HG03066 (cell line): Measurements from ENCODE around the gene BLOC1S6.

ENCODE experiments used
- ATAC-seq: cut with Tn5 transposase; IDR thresholded peaks from one replicate; pipeline ENCODE4 v1.9.1; 2021; ENCODE audit warnings: low read depth; ENCODE audit not compliant: unreplicated experiment

Gene BLOC1S6

DNA sequence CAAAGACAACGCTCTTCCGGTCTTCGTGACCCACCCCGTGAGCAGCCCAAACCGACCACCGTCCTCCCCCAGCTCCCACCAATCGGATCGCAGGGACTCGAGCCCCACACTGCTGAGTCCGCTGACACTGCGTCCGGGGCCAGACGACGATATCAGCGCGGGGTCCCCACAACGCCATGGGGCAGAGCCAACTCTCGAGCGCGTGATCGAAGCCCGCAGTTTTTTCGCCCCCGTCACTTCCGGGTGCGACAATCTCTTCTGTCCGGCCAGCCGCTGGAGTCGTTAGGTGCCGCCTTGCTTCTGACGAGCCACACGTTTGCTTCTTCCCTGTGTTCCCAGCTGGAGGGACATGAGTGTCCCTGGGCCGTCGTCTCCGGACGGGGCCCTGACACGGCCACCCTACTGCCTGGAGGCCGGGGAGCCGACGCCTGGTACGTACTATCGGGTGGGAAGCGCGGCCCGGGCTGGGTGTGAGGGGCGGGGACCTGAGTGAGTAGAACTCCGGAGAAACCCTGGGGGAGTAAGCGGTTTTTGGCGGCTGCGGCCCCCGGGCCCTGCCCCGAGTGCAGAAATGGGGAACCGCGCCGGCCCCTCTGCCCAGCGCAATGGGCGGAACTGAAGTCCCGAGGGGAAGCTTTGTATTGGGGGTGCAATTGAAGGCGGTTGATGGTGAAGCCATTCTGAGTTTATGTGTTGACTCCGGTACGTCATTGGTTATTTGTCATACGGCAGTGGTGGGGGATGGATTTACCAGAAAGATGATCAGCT is at the start of gene BLOC1S6:
TSS of gene BLOC1S6 (plus strand) at position 285 of the 768 bp plus-strand sequence. CDS start at position 350, 65 bp downstream.
- peak; percentile 75 for ATAC-seq

GRCh38 chr15:45539680-45540079 is 47.5 kb upstream of the BLOC1S6 start:
- no peak for ATAC-seq

DNA sequence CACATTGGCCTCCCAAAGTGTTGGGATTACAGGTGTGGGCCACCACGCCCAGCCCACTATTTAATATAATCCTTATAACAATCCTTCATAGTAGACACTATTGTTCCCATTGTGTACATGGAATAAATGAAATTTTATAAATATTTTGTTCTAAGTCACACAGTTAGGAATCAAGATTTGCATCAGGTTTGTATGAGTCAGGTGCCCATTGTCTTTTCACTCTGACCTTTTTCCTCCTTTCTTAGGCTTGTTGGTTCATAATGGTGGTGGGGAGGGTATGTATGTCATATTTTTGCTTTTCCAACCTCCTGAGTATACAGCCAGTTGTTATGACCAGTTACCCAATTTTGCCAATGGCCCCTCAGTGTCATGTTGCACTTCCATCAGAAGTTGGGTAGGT is 46.6 kb upstream of the BLOC1S6 start:
- ATAC-seq = no peak

- ATAC-seq = no peak
Measured at GRCh38 chr15:45543051-45543450, 44.1 kb upstream of the BLOC1S6 start.

- ATAC-seq = peak; percentile 81
Measured at GRCh38 chr15:45544266-45545023, 42.7 kb upstream of the BLOC1S6 start.

DNA sequence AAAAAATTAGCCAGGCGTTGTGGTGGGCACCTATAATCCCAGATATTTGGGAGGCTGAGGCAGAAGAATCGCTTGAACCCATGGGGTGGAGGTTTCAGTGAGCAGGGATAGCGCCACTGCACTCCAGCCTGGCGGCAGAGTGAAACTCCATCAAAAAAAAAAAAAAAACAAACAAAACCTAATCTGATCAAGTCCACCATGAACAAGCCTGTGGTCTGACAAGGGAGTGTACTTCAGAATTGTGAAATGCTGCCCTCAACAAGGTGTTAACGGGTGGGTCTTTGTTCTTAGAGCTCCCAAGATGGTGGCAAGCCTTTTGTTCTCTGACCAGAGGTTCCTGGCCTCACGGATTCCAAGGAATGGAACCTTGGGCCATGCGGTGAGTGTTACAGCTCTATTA is 40.4 kb upstream of the BLOC1S6 start:
- ATAC-seq = no peak

GRCh38 chr15:45548753-45549520 is 38.2 kb upstream of the BLOC1S6 start:
- ATAC-seq = no peak

- ATAC-seq = no peak
Measured at GRCh38 chr15:45549541-45550220, 37.5 kb upstream of the BLOC1S6 start.

DNA sequence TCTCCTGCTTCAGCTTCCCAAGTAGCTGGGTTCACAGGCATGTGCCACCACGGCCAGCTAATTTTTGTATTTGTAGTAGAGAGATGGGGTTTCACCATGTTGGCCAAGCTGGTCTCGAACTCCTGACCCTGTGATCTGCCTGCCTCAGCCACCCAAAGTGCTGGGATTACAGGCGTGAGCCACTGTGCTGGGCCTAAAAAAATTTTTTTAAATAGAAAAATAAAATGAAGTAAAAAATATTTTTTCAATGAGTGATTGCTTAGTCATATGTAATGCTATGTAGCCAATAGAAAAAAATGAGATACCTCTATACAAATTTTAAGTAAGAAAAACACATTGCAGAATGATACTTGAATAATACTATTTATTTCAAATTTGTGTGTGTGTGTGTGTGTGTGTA is 36.7 kb upstream of the BLOC1S6 start:
- no peak for ATAC-seq

DNA sequence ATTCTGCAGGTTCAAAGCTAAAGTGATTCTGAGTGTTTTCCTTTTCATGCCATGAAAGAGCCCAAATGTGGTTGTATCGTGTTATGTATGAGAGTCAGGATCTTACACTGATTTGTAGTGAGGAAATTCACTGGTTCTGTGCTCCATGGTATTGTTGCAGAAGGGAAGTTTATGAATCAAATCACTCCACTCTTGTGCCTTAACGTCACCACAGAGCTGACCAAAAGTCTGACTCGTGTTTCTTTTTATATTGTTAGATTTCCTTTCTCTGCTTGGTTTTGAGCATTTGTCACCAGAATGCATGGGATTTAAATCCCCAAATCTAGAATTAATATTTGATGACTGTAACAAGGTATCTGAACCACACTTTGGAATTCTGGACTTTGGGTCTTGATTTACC is 35.5 kb upstream of the BLOC1S6 start:
- ATAC-seq = no peak

GRCh38 chr15:45555934-45556608 is 31.1 kb upstream of the BLOC1S6 start:
- no peak for ATAC-seq

GRCh38 chr15:45572617-45573016 is 14.6 kb upstream of the BLOC1S6 start:
- no peak for ATAC-seq

DNA sequence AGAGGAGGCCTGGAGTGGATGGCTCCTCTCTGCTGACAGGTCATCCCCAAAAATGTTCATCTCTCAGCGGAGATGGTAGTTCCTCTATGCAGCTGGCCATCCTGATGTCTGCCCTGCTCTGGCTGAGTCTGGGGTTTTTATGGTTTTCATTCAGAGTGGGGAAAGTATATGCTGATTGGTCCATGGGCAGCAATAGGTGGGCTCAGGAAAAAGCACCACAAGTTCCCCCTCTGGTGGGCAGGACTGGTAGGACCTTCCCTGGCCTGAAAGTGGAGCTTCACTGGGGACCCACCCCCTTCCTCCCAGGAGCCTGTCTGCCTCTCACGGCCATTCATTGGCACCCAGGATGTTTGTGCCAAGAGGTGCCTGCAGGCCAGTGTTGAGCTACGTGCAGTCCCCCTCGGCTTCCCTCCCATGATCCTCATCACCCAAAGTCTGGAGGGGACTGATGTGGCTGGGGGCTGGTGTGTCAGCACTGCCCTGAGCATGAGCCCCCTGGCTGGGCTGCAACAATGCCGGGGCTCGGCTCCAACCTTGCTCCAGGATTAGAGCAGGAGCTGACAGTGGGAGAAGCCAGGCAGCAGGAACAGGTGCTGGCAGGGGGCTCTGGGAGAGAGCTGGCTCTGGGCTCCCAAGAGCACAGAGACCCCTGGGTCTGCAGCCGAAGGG is 13.1 kb upstream of the BLOC1S6 start:
- no peak for ATAC-seq

DNA sequence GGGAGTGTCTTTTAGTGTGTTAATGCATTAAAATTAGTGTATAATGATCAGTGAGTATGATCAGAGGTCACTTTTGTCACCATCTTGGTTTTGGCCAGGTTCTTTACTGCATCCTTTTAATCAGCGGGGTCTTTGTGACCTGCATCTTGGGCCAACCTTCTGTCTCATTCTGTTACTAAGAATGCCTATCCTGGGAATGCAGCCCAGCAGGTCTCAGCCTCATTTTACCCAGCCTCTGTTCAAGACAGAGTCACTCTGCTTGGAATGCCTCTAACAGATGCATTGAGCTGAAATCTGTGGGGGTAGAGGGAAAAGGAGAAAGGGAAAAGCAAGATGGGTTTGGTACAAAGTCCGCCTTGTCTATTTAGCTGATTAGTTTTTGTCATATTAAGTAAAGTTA is 5.3 kb upstream of the BLOC1S6 start:
- no peak for ATAC-seq

DNA sequence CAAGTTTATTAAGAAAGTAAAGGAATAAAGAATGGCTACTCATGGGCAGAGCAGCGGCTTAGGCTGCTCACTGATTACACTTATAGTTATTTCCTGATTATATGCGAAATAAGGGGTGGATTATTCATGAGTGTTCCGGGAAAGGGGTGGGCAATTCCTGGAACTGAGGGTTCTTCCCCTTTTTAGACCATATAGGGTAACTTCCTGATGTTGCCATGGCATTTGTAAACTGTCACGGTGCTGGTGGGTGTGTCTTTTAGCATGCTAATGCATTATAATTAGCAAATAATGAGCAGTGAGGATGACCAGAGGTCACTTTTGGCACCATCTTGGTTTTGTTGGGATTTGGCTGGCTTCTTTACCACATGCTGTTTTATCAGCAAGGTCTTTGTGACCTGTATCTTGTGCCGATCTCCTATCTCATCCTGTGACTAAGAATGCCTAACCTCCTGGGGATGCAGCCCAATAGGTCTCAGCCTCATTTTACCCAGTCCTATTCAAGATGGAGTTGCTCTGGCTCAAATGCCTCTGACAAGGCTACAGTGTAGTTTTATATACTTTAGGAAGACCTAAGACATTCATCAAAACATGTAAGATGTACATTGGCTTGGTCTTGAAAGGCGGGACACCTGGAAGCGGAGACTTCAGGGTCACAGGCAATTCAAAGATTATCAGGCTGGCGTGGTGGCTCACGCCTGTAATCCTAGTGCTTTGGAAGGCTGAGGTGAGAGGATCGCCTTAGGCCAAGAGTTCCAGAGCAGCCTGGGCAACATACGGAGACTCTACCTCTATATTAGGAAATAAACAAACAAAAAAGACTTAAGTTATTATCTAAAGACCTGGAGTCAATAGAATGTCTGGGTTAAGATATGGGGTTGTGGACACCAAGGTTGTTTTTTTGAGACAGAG is 3.2 kb upstream of the BLOC1S6 start:
- ATAC-seq = no peak

DNA sequence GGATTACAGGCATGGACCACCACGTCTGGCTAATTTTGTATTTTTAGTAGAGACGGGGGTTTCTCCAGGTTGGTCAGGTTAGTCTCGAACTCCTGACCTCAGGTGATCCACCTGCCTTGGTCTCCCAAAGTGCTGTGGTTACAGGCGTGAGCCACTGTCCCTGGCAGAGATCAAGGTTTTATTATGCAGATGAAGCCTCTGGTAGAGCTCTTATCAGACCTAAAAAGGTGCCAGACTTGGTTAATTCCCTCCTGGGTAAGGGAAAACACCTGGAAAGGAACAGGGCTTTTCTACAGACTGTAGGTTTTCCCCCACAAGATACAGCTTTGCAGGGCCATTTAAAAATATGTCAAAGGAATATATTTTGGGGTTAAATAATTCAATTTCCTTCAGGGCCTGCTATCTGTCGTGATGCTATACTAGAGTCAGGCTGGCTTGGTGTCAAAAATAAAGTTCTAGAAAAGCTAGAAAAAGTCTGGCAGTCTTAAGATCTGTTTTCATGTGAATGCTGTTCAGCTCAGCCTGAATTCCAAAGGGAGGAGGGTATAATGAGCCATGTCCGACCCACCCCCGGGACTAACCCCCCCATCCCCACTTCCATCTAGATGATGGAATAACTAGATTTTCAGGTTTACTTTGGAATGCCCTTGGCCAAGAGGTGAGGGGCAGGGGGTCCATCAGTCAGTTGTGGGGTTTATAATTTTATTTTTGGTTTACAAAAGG is 1.9 kb upstream of the BLOC1S6 start:
- ATAC-seq = no peak

- no peak for ATAC-seq
Measured at GRCh38 chr15:45586125-45586524, 1.1 kb upstream of the BLOC1S6 start.

- no peak for ATAC-seq
Measured at GRCh38 chr15:45586601-45587094, 531 bp upstream of the BLOC1S6 start.
